ENCODE measurements around the gene EXOC1. TPM values are rescaled to one million over a fixed set of nuclear protein-coding genes. Genes with fewer than 3 reads are reported as not detected.

The EXOC1 gene
- total and polyA plus RNA-seq, 9 donors: 14.6 to 32.7 (median 24.1) TPM

DNA sequence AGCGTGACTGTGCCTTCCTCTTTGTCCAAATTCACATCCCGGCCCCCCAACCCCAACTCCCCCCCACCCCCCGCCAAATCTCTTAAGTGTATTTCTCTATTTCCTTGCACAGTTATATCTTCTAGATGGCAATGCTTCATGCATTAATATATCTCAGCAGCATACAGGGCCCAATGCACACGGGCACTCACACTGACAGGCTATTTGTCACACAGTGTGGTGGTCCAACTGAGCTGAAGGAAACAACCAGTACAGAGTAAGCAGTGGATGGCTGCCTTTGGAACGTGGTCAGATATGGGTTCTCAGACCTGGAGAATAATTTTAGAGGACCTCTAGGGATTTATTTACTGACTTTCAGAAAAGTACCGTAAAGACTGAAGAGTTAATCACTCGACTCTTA lies 681 bp downstream of the EXOC1 start:
- H3K27me3 ChIP-seq: no peaks in the 10 kb centered on the region
- peaks cover 5% of the 10 kb centered on the region for H3K4me1 ChIP-seq (ENCODE audit: insufficient read depth)
- H3K36me3 ChIP-seq: no peaks in the 10 kb centered on the region
- H3K9me3 ChIP-seq: no peaks in the 10 kb centered on the region
- TF ChIP-seq POLR2A (IDR thresholded peaks at IDR 0.05) (no peak), EP300 (IDR thresholded peaks at IDR 0.05) (no peak)
- TF ChIP-seq, protein P1, sequence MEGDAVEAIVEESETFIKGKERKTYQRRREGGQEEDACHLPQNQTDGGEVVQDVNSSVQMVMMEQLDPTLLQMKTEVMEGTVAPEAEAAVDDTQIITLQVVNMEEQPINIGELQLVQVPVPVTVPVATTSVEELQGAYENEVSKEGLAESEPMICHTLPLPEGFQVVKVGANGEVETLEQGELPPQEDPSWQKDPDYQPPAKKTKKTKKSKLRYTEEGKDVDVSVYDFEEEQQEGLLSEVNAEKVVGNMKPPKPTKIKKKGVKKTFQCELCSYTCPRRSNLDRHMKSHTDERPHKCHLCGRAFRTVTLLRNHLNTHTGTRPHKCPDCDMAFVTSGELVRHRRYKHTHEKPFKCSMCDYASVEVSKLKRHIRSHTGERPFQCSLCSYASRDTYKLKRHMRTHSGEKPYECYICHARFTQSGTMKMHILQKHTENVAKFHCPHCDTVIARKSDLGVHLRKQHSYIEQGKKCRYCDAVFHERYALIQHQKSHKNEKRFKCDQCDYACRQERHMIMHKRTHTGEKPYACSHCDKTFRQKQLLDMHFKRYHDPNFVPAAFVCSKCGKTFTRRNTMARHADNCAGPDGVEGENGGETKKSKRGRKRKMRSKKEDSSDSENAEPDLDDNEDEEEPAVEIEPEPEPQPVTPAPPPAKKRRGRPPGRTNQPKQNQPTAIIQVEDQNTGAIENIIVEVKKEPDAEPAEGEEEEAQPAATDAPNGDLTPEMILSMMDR (IDR thresholded peaks at IDR 0.05): no peak
- intact Hi-C loops (cut with DNase I): no loop called here
- WGBS, 3 donors: 12 to 15% (median 14%) methylated on average over 7 of the region's 7 CpGs
- DNase-seq: no peak
- no peak overlapping the region for H3K27ac ChIP-seq
- H3K4me3 ChIP-seq: peak overlapping the region; percentile 87

DNA sequence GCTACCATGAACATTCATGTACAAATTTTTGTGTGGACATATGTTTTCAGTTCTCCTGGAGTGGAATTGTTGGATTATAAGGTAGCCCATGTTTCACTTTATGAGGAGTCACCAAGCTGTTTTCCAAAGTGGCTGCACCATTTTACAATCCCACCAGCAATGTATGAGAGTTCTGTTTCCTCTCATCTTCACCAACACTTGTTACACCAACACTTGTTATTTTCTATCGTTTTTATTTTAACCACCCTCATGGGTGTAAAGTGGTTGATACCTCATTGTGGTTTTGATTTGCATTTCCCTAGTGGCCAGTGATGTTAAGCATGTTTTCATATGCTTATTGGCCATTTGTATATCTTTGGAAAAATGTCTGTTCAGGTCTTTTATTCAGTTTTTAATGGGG lies 4.1 kb downstream of the EXOC1 start:
- Histone ChIP-seq H3K9me3 (no peaks in the 10 kb centered on the region), H3K27ac (no peak overlapping the region), H3K36me3 (no peaks in the 10 kb centered on the region), H3K27me3 (no peaks in the 10 kb centered on the region), H3K4me3 (no peak overlapping the region), H3K4me1 (ENCODE audit: insufficient read depth) (peaks cover 5% of the 10 kb centered on the region)
- intact Hi-C loops (cut with DNase I): no loop called here
- 97% methylated on average over 1 of the region's 1 CpG for WGBS, 3 donors
- no peak for TF ChIP-seq POLR2A (IDR thresholded peaks at IDR 0.05)
- TF ChIP-seq, protein P1 (IDR thresholded peaks at IDR 0.05): no peak
- TF ChIP-seq EP300 (IDR thresholded peaks at IDR 0.05): no peak
- no peak for DNase-seq

DNA sequence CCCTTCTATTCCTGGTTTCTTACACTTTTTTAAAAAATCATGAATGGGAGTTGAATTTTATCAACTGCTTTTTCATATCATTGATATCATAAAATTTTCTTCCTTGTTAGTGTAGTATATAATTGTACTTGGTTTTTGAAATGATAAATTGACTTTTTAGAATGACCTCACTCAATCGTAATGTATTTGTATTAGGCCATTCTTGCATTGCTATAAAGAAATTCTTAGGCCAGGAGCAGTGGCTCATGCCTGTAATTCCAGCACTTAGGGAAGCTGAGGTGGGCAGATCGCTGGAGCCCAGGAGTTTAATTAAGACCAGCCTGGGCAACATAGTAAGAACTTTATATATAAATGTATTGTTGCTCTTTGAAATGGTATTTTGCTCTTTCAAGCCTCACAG lies 6.3 kb downstream of the EXOC1 start:
- Histone ChIP-seq H3K27ac (no peak overlapping the region), H3K4me3 (no peak overlapping the region), H3K27me3 (no peaks in the 10 kb centered on the region), H3K4me1 (ENCODE audit: insufficient read depth) (peaks cover 1% of the 10 kb centered on the region), H3K36me3 (no peaks in the 10 kb centered on the region), H3K9me3 (no peaks in the 10 kb centered on the region)
- no peak for DNase-seq
- TF ChIP-seq, protein P1 (IDR thresholded peaks at IDR 0.05): no peak
- TF ChIP-seq POLR2A (IDR thresholded peaks at IDR 0.05) (no peak), EP300 (IDR thresholded peaks at IDR 0.05) (no peak)
- intact Hi-C loops (cut with DNase I): no loop called here
- 65 to 93% (median 70%) methylated on average over 2 of the region's 2 CpGs for WGBS, 3 donors

DNA sequence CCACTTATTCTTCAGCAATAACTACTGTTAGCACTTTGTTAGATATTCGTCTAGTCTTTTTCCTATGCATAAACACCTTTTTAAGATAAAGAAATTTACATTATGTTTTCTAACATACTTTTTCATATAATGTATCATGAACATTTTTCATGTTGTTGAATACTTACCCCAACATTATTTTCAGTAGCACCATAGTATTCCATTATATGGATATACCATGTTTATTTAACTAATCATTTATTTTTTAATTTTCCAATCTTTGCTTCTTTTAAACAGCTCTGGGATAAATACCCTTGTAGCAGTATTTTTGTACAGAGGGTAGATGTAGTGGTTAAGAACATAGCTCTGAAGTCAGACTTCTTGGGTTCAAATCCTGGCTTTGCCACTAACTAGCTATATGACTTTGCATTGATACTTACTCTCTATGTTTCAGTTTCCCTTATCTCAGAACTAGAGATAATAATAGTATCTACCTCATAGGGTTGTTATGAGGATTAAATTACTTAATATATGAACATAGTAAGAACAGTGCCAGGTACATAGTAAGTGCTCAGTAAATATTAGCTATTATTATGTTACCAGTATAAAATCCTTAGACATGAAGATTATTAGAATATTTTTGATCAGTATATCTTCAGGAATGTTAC lies 11.3 kb downstream of the EXOC1 start:
- Histone ChIP-seq H3K27me3 (no peaks in the 10 kb centered on the region), H3K36me3 (no peaks in the 10 kb centered on the region), H3K4me1 (ENCODE audit: insufficient read depth) (no peaks in the 10 kb centered on the region), H3K9me3 (no peaks in the 10 kb centered on the region), H3K4me3 (no peak overlapping the region), H3K27ac (peak overlapping the region in 1 of 2 donors; percentile 15)
- TF ChIP-seq, protein P1 (IDR thresholded peaks at IDR 0.05): no peak
- no peak for TF ChIP-seq POLR2A (IDR thresholded peaks at IDR 0.05)
- no peak for TF ChIP-seq EP300 (IDR thresholded peaks at IDR 0.05)
- DNase-seq: no peak
- whole genome bisulfite sequencing, 3 donors: 93 to 99% (median 96%) methylated on average over 1 of the region's 1 CpG
- intact Hi-C loops (cut with DNase I): no loop called here

Data from ovary (tissue), 9 donors.